GM12878 (cell line): ENCODE results near the gene FXYD4. TPM values are rescaled to one million over a fixed set of nuclear protein-coding genes. Genes with fewer than 3 reads are reported as not detected.

Experiments used
- ATAC-seq: fragments of 200-7000 bp; cut with Tn5 transposase; 3 replicates; pipeline ENCODE4 v1.9.1; 2020; ENCODE audit warnings: mild to moderate bottlenecking, moderate library complexity
- BruUV-seq: library from RNA; stranded (reverse); fragments of 400-500 nt; replicated peaks from 2 replicates; lab custom pipeline; 2021; lab: Mats Ljungman, UMichigan
- CTCF ChIA-PET: fragments of 300-600 bp; sonication (Branson Sonifier 250); formaldehyde crosslinking; extraction: SDS; loops from one replicate; lab custom pipeline; 2021; ENCODE audit warnings: inconsistent platforms; lab: Yijun Ruan, JAX
- POLR2A ChIA-PET: fragments of 350-600 bp; formaldehyde crosslinking; extraction: SDS; loops from one replicate; lab custom pipeline; 2021; ENCODE audit warnings: inconsistent platforms; lab: Charles Lee
- RAD21 ChIA-PET: fragments of 300-600 bp; sonication (Branson Sonifier 250); formaldehyde crosslinking; loops from one replicate; lab custom pipeline; 2023; ENCODE audit warnings: antibody characterized with exemption; ENCODE audit not compliant: unreplicated experiment; lab: Charles Lee
- SMC1A ChIA-PET: fragments of 300-600 bp; sonication (Branson Sonifier 250); formaldehyde crosslinking; loops from one replicate; lab custom pipeline; 2023; ENCODE audit not compliant: unreplicated experiment, uncharacterized antibody; lab: Charles Lee
- DNase-seq: peaks from one replicate; pipeline ENCODE4 v3.0.0-alpha.2; 2011; ENCODE audit warnings: low read depth, low spot score
- FAIRE-seq: peaks from 3 replicates; lab custom pipeline; 2011; peaks lifted over from hg19 to GRCh38; lab: Jason Lieb, UNC
- H2AFZ ChIP-seq: 2 replicates; pipeline ENCODE4 v1.6.0; 2011; ENCODE audit warnings: low read depth, low read length, control low read depth; ENCODE audit not compliant: control insufficient read depth
- H3K27ac ChIP-seq: 2 replicates; pipeline ENCODE4 v1.5.1; 2011; ENCODE audit warnings: control low read depth; ENCODE audit not compliant: control insufficient read depth, insufficient read depth
- H3K27me3 ChIP-seq, 2 experiments: replicated peaks in 1 of 2; 2 replicates each; pipeline versions ENCODE4 v1.6.0 to v1.6.1; 2011; ENCODE audit warnings: low read length in 1 of 2; ENCODE audit not compliant: control insufficient read depth in 2 of 2, insufficient read depth in 2 of 2
- H3K36me3 ChIP-seq, 2 experiments: 2 replicates each; pipeline ENCODE4 v1.5.1; 2011; ENCODE audit warnings: low read length in 1 of 2; ENCODE audit not compliant: control insufficient read depth in 2 of 2, insufficient read depth in 2 of 2
- H3K4me1 ChIP-seq: 2 replicates; pipeline ENCODE4 v1.6.1; 2011; ENCODE audit warnings: mild to moderate bottlenecking, low read length, moderate library complexity, mixed read lengths; ENCODE audit not compliant: control insufficient read depth, insufficient read depth
- H3K4me2 ChIP-seq: 2 replicates; pipeline ENCODE4 v1.6.0; 2011; ENCODE audit warnings: control low read depth; ENCODE audit not compliant: control insufficient read depth, insufficient read depth
- H3K4me3 ChIP-seq: fragments of 200-600 bp; sonication (generic); 2 replicates; pipeline ENCODE4 v1.5.1; 2016
- H3K79me2 ChIP-seq: 2 replicates; pipeline ENCODE4 v1.6.0; 2011; ENCODE audit warnings: low read length; ENCODE audit not compliant: control insufficient read depth, insufficient read depth
- H3K9ac ChIP-seq: 2 replicates; pipeline ENCODE4 v1.8.0; 2011; ENCODE audit warnings: low read length, control low read depth, mixed read lengths; ENCODE audit not compliant: control insufficient read depth, insufficient read depth
- H3K9me3 ChIP-seq: replicated peaks from 3 replicates; pipeline ENCODE4 v1.5.1; 2011; ENCODE audit warnings: mild to moderate bottlenecking, low read length; ENCODE audit not compliant: control insufficient read depth, insufficient read depth
- H4K20me1 ChIP-seq: 2 replicates; pipeline ENCODE4 v1.6.0; 2011; ENCODE audit not compliant: control insufficient read depth, insufficient read depth
- BHLHE40 ChIP-seq, 2 experiments: fragments of 450-650 bp in 1 of 2; IDR thresholded peaks; 2 replicates each; pipeline ENCODE4 v1.6.1; 2011 to 2017; ENCODE audit warnings: low read depth in 2 of 2, borderline replicate concordance in 1 of 2, improper control_type of control experiment in 1 of 2, low read length in 1 of 2, mild to moderate bottlenecking in 1 of 2
- CBFB ChIP-seq: IDR thresholded peaks from 2 replicates; pipeline ENCODE4 v1.6.1; 2016; ENCODE audit warnings: antibody characterized with exemption, low read depth
- CBX5 ChIP-seq: sonication (generic); IDR thresholded peaks from 2 replicates; pipeline ENCODE4 v1.6.1; 2016; ENCODE audit warnings: low read depth, moderate library complexity, mild to moderate bottlenecking, inconsistent platforms
- CHD2 ChIP-seq: IDR thresholded peaks from 2 replicates; pipeline ENCODE4 v1.6.1; 2011; ENCODE audit warnings: low read depth, low read length, improper control_type of control experiment, borderline replicate concordance
- EZH2 ChIP-seq: IDR thresholded peaks from 2 replicates; pipeline ENCODE4 v1.6.1; 2012; ENCODE audit warnings: low read depth, mild to moderate bottlenecking, control low read depth, inconsistent platforms, low read length, borderline replicate concordance; ENCODE audit not compliant: control insufficient read depth
- HCFC1 ChIP-seq: fragments of 150-350 bp; IDR thresholded peaks from 2 replicates; pipeline ENCODE4 v1.6.1; 2014; ENCODE audit warnings: low read length
- HDGF ChIP-seq: fragments of 450-650 bp; IDR thresholded peaks from 2 replicates; pipeline ENCODE4 v1.6.1; 2016; ENCODE audit warnings: antibody characterized with exemption
- IKZF2 ChIP-seq, 2 experiments: fragments of 450-650 bp; IDR thresholded peaks; 2 replicates each; pipeline ENCODE4 v1.6.1; 2017; ENCODE audit warnings: mild to moderate bottlenecking in 2 of 2, moderate library complexity in 2 of 2
- KAT2A ChIP-seq: conservative IDR thresholded peaks from 2 replicates; pipeline ENCODE4 v1.6.1; 2011; ENCODE audit warnings: low read depth, low read length; ENCODE audit not compliant: control insufficient read depth
- KLF5 ChIP-seq: fragments of 450-650 bp; IDR thresholded peaks from 2 replicates; pipeline ENCODE4 v1.6.1; 2014; ENCODE audit warnings: mild to moderate bottlenecking; ENCODE audit not compliant: partially characterized antibody
- NBN ChIP-seq: fragments of 450-650 bp; IDR thresholded peaks from 2 replicates; pipeline ENCODE4 v1.6.1; 2016
- NRF1 ChIP-seq: conservative IDR thresholded peaks from 2 replicates; pipeline ENCODE4 v1.6.1; 2011; ENCODE audit warnings: mild to moderate bottlenecking, low read depth, low read length, improper control_type of control experiment
- PML ChIP-seq: IDR thresholded peaks from 2 replicates; pipeline ENCODE4 v1.6.1; 2012; ENCODE audit warnings: low read length, inconsistent platforms
- RB1 ChIP-seq: fragments of 450-650 bp; formaldehyde crosslinking; IDR thresholded peaks from 2 replicates; pipeline ENCODE4 v1.6.1; 2017; ENCODE audit warnings: mild to moderate bottlenecking, borderline replicate concordance
- RCOR1 ChIP-seq: conservative IDR thresholded peaks from 2 replicates; pipeline ENCODE4 v1.6.1; 2012; ENCODE audit warnings: low read depth, low read length, improper control_type of control experiment
- RELA ChIP-seq: fragments of 450-650 bp; IDR thresholded peaks from 2 replicates; pipeline ENCODE4 v1.8.0; 2014; ENCODE audit warnings: borderline replicate concordance; ENCODE audit not compliant: partially characterized antibody
- RFX5 ChIP-seq: IDR thresholded peaks from 2 replicates; pipeline ENCODE4 v1.6.1; 2011; ENCODE audit warnings: low read depth, low read length, improper control_type of control experiment
- RUNX3 ChIP-seq: IDR thresholded peaks from 2 replicates; pipeline ENCODE4 v1.6.1; 2012; ENCODE audit warnings: low read length, inconsistent platforms
- SMAD5 ChIP-seq: IDR thresholded peaks from 2 replicates; pipeline ENCODE4 v1.6.1; 2016; ENCODE audit warnings: antibody characterized with exemption, low read depth
- SMARCA5 ChIP-seq: fragments of 450-650 bp; IDR thresholded peaks from 2 replicates; pipeline ENCODE4 v1.6.1; 2017; ENCODE audit warnings: mild to moderate bottlenecking
- TAF1 ChIP-seq: IDR thresholded peaks from 2 replicates; pipeline ENCODE4 v1.6.1; 2011; ENCODE audit warnings: mild to moderate bottlenecking, low read depth, low read length, borderline replicate concordance
- TBL1XR1 ChIP-seq: IDR thresholded peaks from 2 replicates; pipeline ENCODE4 v1.6.1; 2012; ENCODE audit warnings: low read depth, low read length, improper control_type of control experiment
- WRNIP1 ChIP-seq: IDR thresholded peaks from 2 replicates; pipeline ENCODE4 v1.6.1; 2011; ENCODE audit warnings: low read depth, low read length, improper control_type of control experiment, borderline replicate concordance
- ZNF274 ChIP-seq: IDR thresholded peaks from one replicate; pipeline ENCODE4 v1.8.0; 2011; ENCODE audit not compliant: insufficient read length, insufficient read depth
- WGBS: methylation state at CpG from one replicate; pipeline ENCODE4 v1.1.6; 2016; ENCODE audit warnings: low lambda C conversion rate; ENCODE audit not compliant: insufficient replicate concordance, insufficient coverage; ENCODE audit errors: missing lambda C conversion rate; 5-methylcytosine and 5-hydroxymethylcytosine counted together
- in situ Hi-C: fragments of 300-500 bp; cut with MboI; formaldehyde crosslinking; loops from 9 replicates; pipeline ENCODE4 v1.14.3; 2018; ENCODE audit warnings: mixed read lengths
- intact Hi-C: fragments of 100-400 bp; cut with micrococcal nuclease; formaldehyde crosslinking; loops from one replicate; pipeline ENCODE4 v1.14.2; 2022; ENCODE audit not compliant: unreplicated experiment
- polyA plus RNA-seq, 11 experiments: library from polyadenylated mRNA; depleted of rRNA in 4 of 11; unstranded in 6 of 11; stranded (reverse) in 5 of 11; fragments of >200 nt; fragmentation: Nextera tagmentation in 4 of 11; fragmentation: Illumina TruSeq in 1 of 11; extraction: Ambion mirVana in 4 of 11; extraction: Trizol in 1 of 11; gene quantifications; 1 replicate in 1 of 11; 2 replicates in 10 of 11; pipeline versions ENCODE4 v1.2.1 to v1.2.3, GENCODE V29; 2011 to 2016; ENCODE audit warnings: inconsistent platforms in 2 of 11, missing spikeins in 2 of 11, low read depth in 1 of 11
- total RNA-seq, 4 experiments: library from RNA; depleted of rRNA in 3 of 4; stranded (reverse); fragments of >200 nt in 3 of 4; fragmentation: Illumina TruSeq in 1 of 4; extraction: Trizol in 1 of 4; gene quantifications; 2 replicates each; pipeline versions ENCODE4 v1.2.1 to v1.2.3, GENCODE V29; 2013 to 2021
- TF ChIP-seq, protein P1 (sequence below): IDR thresholded peaks from 2 replicates; pipeline ENCODE4 v1.6.1; 2011; ENCODE audit warnings: borderline replicate concordance, low read depth, mild to moderate bottlenecking, moderate library complexity, low read length; ENCODE audit not compliant: insufficient read depth, poor library complexity, severe bottlenecking

FXYD4 gene
- total and polyA plus RNA-seq, 10 of the 15 experiments (the other 5 are each of a cell fraction or from before 2014, with no cell fraction given), result not detected

DNA sequence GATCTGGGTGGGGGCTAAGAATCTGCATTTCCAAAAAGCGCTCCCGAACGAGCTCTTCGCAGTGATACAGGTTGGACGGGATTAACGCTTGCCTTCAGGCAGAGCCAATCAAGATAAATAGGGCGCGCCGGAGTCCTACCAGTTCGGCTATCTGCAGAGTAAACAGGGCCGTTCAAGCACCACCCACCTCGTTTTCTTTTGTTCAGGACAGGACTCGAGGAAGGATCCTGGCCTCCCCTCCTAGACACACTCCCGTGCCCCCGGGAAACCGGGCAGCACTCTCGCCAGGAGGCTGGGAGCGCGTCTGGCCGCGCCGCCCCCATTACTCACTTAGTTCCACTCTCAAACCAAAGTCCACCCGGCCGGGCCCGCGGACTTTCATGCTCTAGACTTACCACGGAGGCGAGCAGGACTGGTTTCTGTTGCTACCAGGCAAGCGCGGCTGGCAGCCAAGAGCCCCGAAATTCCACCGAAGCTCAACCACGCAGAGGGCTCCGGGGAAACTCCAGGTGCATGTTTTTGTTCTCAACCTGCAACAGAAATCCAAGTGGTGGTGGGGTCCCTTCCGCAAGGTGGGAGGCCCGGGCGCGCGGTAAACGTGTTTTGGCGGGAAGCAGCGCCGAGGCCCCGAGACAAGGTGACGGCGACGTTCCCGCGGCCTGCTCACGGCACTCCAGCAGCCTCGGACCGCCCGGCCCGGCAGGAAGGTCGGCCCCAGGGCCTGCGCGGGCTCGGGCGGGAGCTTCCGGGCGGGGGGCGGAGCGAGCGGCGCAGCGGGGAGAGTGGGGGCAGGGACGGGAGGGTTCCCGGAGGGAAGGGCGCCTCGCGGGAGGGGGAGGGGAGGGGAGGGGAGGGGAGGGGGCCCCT is 24.9 kb downstream of the FXYD4 start:
- H3K4me1 ChIP-seq, result peaks cover 29% of the 10 kb centered on the region
- BruUV-seq, result no TSS peak
- ChIA-PET CTCF (interaction anchor here (0.6 to 1.7 kb wide), 4 partner anchors 11 to 60 kb away, joined by 3 to 5 read pairs (median 3); no protein-coding TSS in a partner anchor), SMC1A (interaction anchor here (0.6 to 1.2 kb wide), 3 partner anchors 10 to 63 kb away, joined by 3 to 4 read pairs (median 3); no protein-coding TSS in a partner anchor), POLR2A (interaction anchor here (1.0 to 2.8 kb wide), 5 partner anchors 10 to 58 kb away, joined by 3 to 19 read pairs (median 4); partner anchors contain the start of gene HNRNPF), RAD21 (interaction anchor here (0.9 to 1.6 kb wide), 3 partner anchors 11 to 41 kb away, joined by 5 read pairs; partner anchors contain the start of genes HNRNPF and ZNF487)
- H2AFZ ChIP-seq, result no peak overlapping the region; the same call in 1 of the 2 replicates
- 2% methylated on average over 54 of the region's 71 CpGs for WGBS
- no peak for DNase-seq
- H3K4me2 ChIP-seq, result peak overlapping the region; percentile 89
- H3K4me3 ChIP-seq, result peak overlapping the region; percentile 94
- intact Hi-C loops (loop anchor here (10.0 kb wide), 1 partner anchor 761 kb away; the partner anchor contains the start of gene ZNF33B), in situ Hi-C loops (loop anchor here (5.0 to 25.0 kb wide), 3 partner anchors 56 to 609 kb away; partner anchors contain the start of gene BMS1)
- H4K20me1 ChIP-seq, result peaks cover 13% of the 10 kb centered on the region
- peaks cover 12 to 19% of the 10 kb centered on the region in 2 experiments for H3K36me3 ChIP-seq
- ATAC-seq, result peak; percentile 76
- peaks cover 95% of the 10 kb centered on the region for H3K79me2 ChIP-seq
- no peak for FAIRE-seq
- no peaks in the 10 kb centered on the region for H3K27me3 ChIP-seq
- H3K27ac ChIP-seq, result peak overlapping the region; percentile 92
- H3K9me3 ChIP-seq, result no peaks in the 10 kb centered on the region
- peak overlapping the region; percentile 90 for H3K9ac ChIP-seq
- no peak for TF ChIP-seq NRF1
- no peak for TF ChIP-seq NBN
- TF ChIP-seq HCFC1, result no peak
- TF ChIP-seq PML, result no peak
- no peak for TF ChIP-seq RFX5
- TF ChIP-seq RB1, result peak; percentile 97; the same call in 1 of the 2 replicates
- peak in 1 of 2 experiments; percentile 27; a peak in 1 of 4 replicates for TF ChIP-seq IKZF2 (IDR thresholded peaks at IDR 0.05)
- no peak for TF ChIP-seq CHD2
- no peak for TF ChIP-seq HDGF
- TF ChIP-seq ZNF274, result no peak
- TF ChIP-seq CBX5, result no peak
- TF ChIP-seq, protein P1, sequence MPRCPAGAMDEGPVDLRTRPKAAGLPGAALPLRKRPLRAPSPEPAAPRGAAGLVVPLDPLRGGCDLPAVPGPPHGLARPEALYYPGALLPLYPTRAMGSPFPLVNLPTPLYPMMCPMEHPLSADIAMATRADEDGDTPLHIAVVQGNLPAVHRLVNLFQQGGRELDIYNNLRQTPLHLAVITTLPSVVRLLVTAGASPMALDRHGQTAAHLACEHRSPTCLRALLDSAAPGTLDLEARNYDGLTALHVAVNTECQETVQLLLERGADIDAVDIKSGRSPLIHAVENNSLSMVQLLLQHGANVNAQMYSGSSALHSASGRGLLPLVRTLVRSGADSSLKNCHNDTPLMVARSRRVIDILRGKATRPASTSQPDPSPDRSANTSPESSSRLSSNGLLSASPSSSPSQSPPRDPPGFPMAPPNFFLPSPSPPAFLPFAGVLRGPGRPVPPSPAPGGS, result no peak
- no peak for TF ChIP-seq KAT2A
- no peak for TF ChIP-seq KLF5
- TF ChIP-seq RCOR1, result no peak
- TF ChIP-seq TBL1XR1, result no peak
- no peak for TF ChIP-seq CBFB
- TF ChIP-seq WRNIP1, result no peak
- no peak for TF ChIP-seq SMARCA5
- TF ChIP-seq SMAD5, result no peak
- no peak for TF ChIP-seq RUNX3
- no peak for TF ChIP-seq BHLHE40 (IDR thresholded peaks at IDR 0.05; ENCODE audit: borderline replicate concordance in 1 of 2, low read depth in 2 of 2, low read length in 1 of 2)
- TF ChIP-seq RELA, result no peak
- TF ChIP-seq EZH2, result no peak
- TF ChIP-seq TAF1, result peak; percentile 17; the same call in 1 of the 2 replicates
